Activated CD8-positive, alpha-beta memory T cell treated with anti-CD3 and anti-CD28 coated beads, Interleukin-2, amount 10 ng/mL, durations not matched to agents 7 days and 5 days (primary cell): ENCODE measurements around the gene TAPT1. TPM values are rescaled to one million over a fixed set of nuclear protein-coding genes. Genes with fewer than 3 reads are reported as not detected.
A peak's percentile ranks its signal among the peaks of the same experiment; 100 is the strongest.

Experiments
- ATAC-seq: fragments of 150-1000 bp; cut with Tn5 transposase; one replicate; pipeline ENCODE4 v1.10.0; 2021; ENCODE audit warnings: moderate library complexity
- CTCF ChIA-PET: fragments of 350-600 bp; sonication (Branson Sonifier 250); formaldehyde crosslinking; loops from one replicate; lab custom pipeline; 2021; ENCODE audit warnings: antibody characterized with exemption; lab: Charles Lee
- DNase-seq: peaks from one replicate; pipeline ENCODE4 v3.0.0-alpha.2; 2020
- H3K27ac Mint-ChIP-seq: one replicate; pipeline ENCODE4 v1.8.0; 2021; ENCODE audit warnings: mild to moderate bottlenecking, mixed read lengths
- H3K27me3 Mint-ChIP-seq: one replicate; pipeline ENCODE4 v1.8.0; 2021; ENCODE audit warnings: mixed read lengths
- H3K36me3 Mint-ChIP-seq: one replicate; pipeline ENCODE4 v1.8.0; 2021; ENCODE audit warnings: mild to moderate bottlenecking, mixed read lengths
- H3K4me1 Mint-ChIP-seq: one replicate; pipeline ENCODE4 v1.8.0; 2021; ENCODE audit warnings: mixed read lengths
- H3K4me3 Mint-ChIP-seq: one replicate; pipeline ENCODE4 v1.8.0; 2021; ENCODE audit warnings: mild to moderate bottlenecking, moderate library complexity, mixed read lengths
- H3K9me3 Mint-ChIP-seq: one replicate; pipeline ENCODE4 v1.8.0; 2022; ENCODE audit warnings: low read depth, mixed read lengths
- total RNA-seq, 2 experiments: library from RNA; stranded (reverse); gene quantifications; one replicate each; pipeline ENCODE4 v1.2.3, GENCODE V29; 2021

Gene TAPT1
- total RNA-seq, 2 experiments from 2014 or later = 34.4 to 37.5 TPM

- H3K27ac Mint-ChIP-seq = no peak overlapping the region
- H3K4me1 Mint-ChIP-seq = peaks cover 10% of the 10 kb centered on the region
- peaks cover 12% of the 10 kb centered on the region for H3K27me3 Mint-ChIP-seq
- no peaks in the 10 kb centered on the region for H3K36me3 Mint-ChIP-seq
- H3K9me3 Mint-ChIP-seq = no peaks in the 10 kb centered on the region
- no peak overlapping the region for H3K4me3 Mint-ChIP-seq
- ATAC-seq = no peak
- CTCF ChIA-PET = no interaction called here
- DNase-seq = no peak
Observed at GRCh38 chr4:16123356-16124084, 102.8 kb downstream of the TAPT1 start.

- H3K4me1 Mint-ChIP-seq = peaks cover 10% of the 10 kb centered on the region
- no peak for DNase-seq
- peak; percentile 33 for ATAC-seq
- H3K4me3 Mint-ChIP-seq = no peak overlapping the region
- no peaks in the 10 kb centered on the region for H3K36me3 Mint-ChIP-seq
- no peak overlapping the region for H3K27ac Mint-ChIP-seq
- H3K27me3 Mint-ChIP-seq = peaks cover 10% of the 10 kb centered on the region
- H3K9me3 Mint-ChIP-seq = no peaks in the 10 kb centered on the region
- CTCF ChIA-PET = no interaction called here
Observed at GRCh38 chr4:16122784-16123183, 103.5 kb downstream of the TAPT1 start.

- DNase-seq (no peak), ATAC-seq (no peak)
- Mint-ChIP-seq H3K36me3 (no peaks in the 10 kb centered on the region), H3K27ac (no peak overlapping the region), H3K27me3 (peaks cover 8% of the 10 kb centered on the region), H3K4me1 (peaks cover 10% of the 10 kb centered on the region), H3K9me3 (no peaks in the 10 kb centered on the region), H3K4me3 (no peak overlapping the region)
- CTCF ChIA-PET = no interaction called here
Observed at GRCh38 chr4:16122308-16122711, 104.0 kb downstream of the TAPT1 start.

GRCh38 chr4:16120720-16121119 is 105.6 kb downstream of the TAPT1 start:
- H3K4me3 Mint-ChIP-seq = no peak overlapping the region
- H3K4me1 Mint-ChIP-seq = peaks cover 10% of the 10 kb centered on the region
- ATAC-seq (no peak), DNase-seq (no peak)
- CTCF ChIA-PET = no interaction called here
- H3K9me3 Mint-ChIP-seq = no peaks in the 10 kb centered on the region
- H3K36me3 Mint-ChIP-seq = no peaks in the 10 kb centered on the region
- peaks cover 11% of the 10 kb centered on the region for H3K27me3 Mint-ChIP-seq
- H3K27ac Mint-ChIP-seq = no peak overlapping the region

- peaks cover 10% of the 10 kb centered on the region for H3K4me1 Mint-ChIP-seq
- ATAC-seq = no peak
- H3K9me3 Mint-ChIP-seq = no peaks in the 10 kb centered on the region
- no peak for DNase-seq
- H3K4me3 Mint-ChIP-seq = no peak overlapping the region
- CTCF ChIA-PET = no interaction called here
- H3K27ac Mint-ChIP-seq = no peak overlapping the region
- peaks cover 12% of the 10 kb centered on the region for H3K27me3 Mint-ChIP-seq
- H3K36me3 Mint-ChIP-seq = no peaks in the 10 kb centered on the region
Observed at GRCh38 chr4:16119981-16120380, 106.3 kb downstream of the TAPT1 start.

GRCh38 chr4:16118090-16118489 is 108.2 kb downstream of the TAPT1 start:
- no peaks in the 10 kb centered on the region for H3K36me3 Mint-ChIP-seq
- no peaks in the 10 kb centered on the region for H3K9me3 Mint-ChIP-seq
- peaks cover 9% of the 10 kb centered on the region for H3K4me1 Mint-ChIP-seq
- ATAC-seq (no peak), DNase-seq (no peak)
- no peak overlapping the region for H3K27ac Mint-ChIP-seq
- H3K4me3 Mint-ChIP-seq = no peak overlapping the region
- peaks cover 18% of the 10 kb centered on the region for H3K27me3 Mint-ChIP-seq
- CTCF ChIA-PET = no interaction called here

- no peak overlapping the region for H3K4me3 Mint-ChIP-seq
- DNase-seq = no peak
Observed at GRCh38 chr4:16117164-16117563, 109.1 kb downstream of the TAPT1 start.

GRCh38 chr4:16116493-16116990 is 109.7 kb downstream of the TAPT1 start:
- Mint-ChIP-seq H3K27me3 (peaks cover 20% of the 10 kb centered on the region), H3K27ac (no peak overlapping the region), H3K9me3 (no peaks in the 10 kb centered on the region), H3K4me1 (no peaks in the 10 kb centered on the region), H3K36me3 (no peaks in the 10 kb centered on the region), H3K4me3 (no peak overlapping the region)
- ATAC-seq = no peak
- CTCF ChIA-PET = no interaction called here
- DNase-seq = no peak

More at GRCh38 chr4:16117164-16117563, 109.1 kb downstream of the TAPT1 start:
- Mint-ChIP-seq H3K4me1 (peaks cover 2% of the 10 kb centered on the region), H3K36me3 (no peaks in the 10 kb centered on the region), H3K9me3 (no peaks in the 10 kb centered on the region), H3K27ac (no peak overlapping the region), H3K27me3 (peaks cover 18% of the 10 kb centered on the region)
- ATAC-seq = no peak
- CTCF ChIA-PET = no interaction called here

GRCh38 chr4:16116019-16116418 is 110.3 kb downstream of the TAPT1 start:
- H3K36me3 Mint-ChIP-seq = no peaks in the 10 kb centered on the region
- H3K27ac Mint-ChIP-seq = no peak overlapping the region
- no peak overlapping the region for H3K4me3 Mint-ChIP-seq
- CTCF ChIA-PET = no interaction called here
- ATAC-seq = no peak
- peaks cover 22% of the 10 kb centered on the region for H3K27me3 Mint-ChIP-seq
- DNase-seq = no peak
- no peaks in the 10 kb centered on the region for H3K4me1 Mint-ChIP-seq
- H3K9me3 Mint-ChIP-seq = no peaks in the 10 kb centered on the region

GRCh38 chr4:16114546-16114945 is 111.7 kb downstream of the TAPT1 start:
- H3K4me3 Mint-ChIP-seq = no peak overlapping the region
- H3K4me1 Mint-ChIP-seq = no peaks in the 10 kb centered on the region

GRCh38 chr4:16113741-16114140 is 112.5 kb downstream of the TAPT1 start:
- ATAC-seq = no peak
- no peaks in the 10 kb centered on the region for H3K4me1 Mint-ChIP-seq
- peaks cover 14% of the 10 kb centered on the region for H3K27me3 Mint-ChIP-seq
- H3K27ac Mint-ChIP-seq = no peak overlapping the region
- DNase-seq = no peak
- no peak overlapping the region for H3K4me3 Mint-ChIP-seq
- CTCF ChIA-PET = no interaction called here
- no peaks in the 10 kb centered on the region for H3K9me3 Mint-ChIP-seq
- H3K36me3 Mint-ChIP-seq = no peaks in the 10 kb centered on the region

More at GRCh38 chr4:16114546-16114945, 111.7 kb downstream of the TAPT1 start:
- CTCF ChIA-PET = no interaction called here
- no peaks in the 10 kb centered on the region for H3K36me3 Mint-ChIP-seq
- DNase-seq = no peak
- H3K27me3 Mint-ChIP-seq = peaks cover 17% of the 10 kb centered on the region
- H3K9me3 Mint-ChIP-seq = no peaks in the 10 kb centered on the region
- no peak overlapping the region for H3K27ac Mint-ChIP-seq
- no peak for ATAC-seq

- Mint-ChIP-seq H3K36me3 (no peaks in the 10 kb centered on the region), H3K4me3 (no peak overlapping the region), H3K9me3 (no peaks in the 10 kb centered on the region), H3K27ac (no peak overlapping the region), H3K4me1 (no peaks in the 10 kb centered on the region), H3K27me3 (peaks cover 12% of the 10 kb centered on the region)
- DNase-seq (no peak), ATAC-seq (no peak)
- CTCF ChIA-PET = no interaction called here
Observed at GRCh38 chr4:16111533-16111932, 114.7 kb downstream of the TAPT1 start.

GRCh38 chr4:16110661-16111290 is 115.5 kb downstream of the TAPT1 start:
- no peak overlapping the region for H3K27ac Mint-ChIP-seq
- peaks cover 12% of the 10 kb centered on the region for H3K27me3 Mint-ChIP-seq
- H3K9me3 Mint-ChIP-seq = no peaks in the 10 kb centered on the region
- ATAC-seq (no peak), DNase-seq (no peak)
- no peaks in the 10 kb centered on the region for H3K36me3 Mint-ChIP-seq
- CTCF ChIA-PET = no interaction called here
- H3K4me1 Mint-ChIP-seq = no peaks in the 10 kb centered on the region
- H3K4me3 Mint-ChIP-seq = no peak overlapping the region
